ENCODE results near the gene PPM1N.

PPM1N gene

GRCh38 chr19:45542234-45542668 is 44.0 kb downstream of the PPM1N start:
- no peak for DNase-seq

- no peak for DNase-seq
These were observed 49.0 kb downstream of the PPM1N start for GRCh38 chr19:45547211-45547770.

GRCh38 chr19:45547965-45548609 is 49.8 kb downstream of the PPM1N start:
- DNase-seq: no peak

All from inflammatory macrophage treated with lipopolysaccharide for 1 hour (primary cell).